Testis (tissue), 2 donors: ENCODE data around the gene WDR11.

Source experiments
- POLR2A ChIP-seq: fragments of 450-650 bp; IDR thresholded peaks from one replicate; pipeline ENCODE4 v1.6.1; 2017; ENCODE audit warnings: antibody characterized with exemption, mild to moderate bottlenecking, moderate library complexity
- TF ChIP-seq, protein P1 (sequence below), 3 experiments: fragments of 450-650 bp in 2 of 3; fragments of 200-600 bp in 1 of 3; sonication (generic) in 1 of 3; IDR thresholded peaks; one replicate each; pipeline ENCODE4 v1.5.1; 2016 to 2019; ENCODE audit warnings: antibody characterized with exemption in 3 of 3, mild to moderate bottlenecking in 2 of 3, moderate library complexity in 1 of 3

DNA sequence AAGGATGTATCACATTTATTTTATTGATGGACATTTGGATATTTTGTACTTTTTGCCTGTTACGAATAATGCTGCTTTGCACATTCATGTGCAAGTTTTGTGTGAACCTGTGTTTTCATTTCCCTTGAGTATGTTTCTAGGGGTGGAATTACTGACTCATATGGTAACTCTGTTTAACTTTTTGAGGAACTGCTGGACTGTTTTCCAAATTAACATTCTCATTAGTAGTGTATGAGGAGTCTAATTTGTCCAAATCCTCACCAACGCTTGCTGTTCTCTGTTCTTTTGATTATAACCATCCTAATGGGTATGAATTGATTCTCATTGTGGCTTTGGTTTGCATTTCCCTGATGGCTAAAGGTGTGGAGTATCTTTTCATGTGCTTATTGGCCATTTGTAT lies 3.2 kb downstream of the WDR11 start:
- TF ChIP-seq, protein P1, sequence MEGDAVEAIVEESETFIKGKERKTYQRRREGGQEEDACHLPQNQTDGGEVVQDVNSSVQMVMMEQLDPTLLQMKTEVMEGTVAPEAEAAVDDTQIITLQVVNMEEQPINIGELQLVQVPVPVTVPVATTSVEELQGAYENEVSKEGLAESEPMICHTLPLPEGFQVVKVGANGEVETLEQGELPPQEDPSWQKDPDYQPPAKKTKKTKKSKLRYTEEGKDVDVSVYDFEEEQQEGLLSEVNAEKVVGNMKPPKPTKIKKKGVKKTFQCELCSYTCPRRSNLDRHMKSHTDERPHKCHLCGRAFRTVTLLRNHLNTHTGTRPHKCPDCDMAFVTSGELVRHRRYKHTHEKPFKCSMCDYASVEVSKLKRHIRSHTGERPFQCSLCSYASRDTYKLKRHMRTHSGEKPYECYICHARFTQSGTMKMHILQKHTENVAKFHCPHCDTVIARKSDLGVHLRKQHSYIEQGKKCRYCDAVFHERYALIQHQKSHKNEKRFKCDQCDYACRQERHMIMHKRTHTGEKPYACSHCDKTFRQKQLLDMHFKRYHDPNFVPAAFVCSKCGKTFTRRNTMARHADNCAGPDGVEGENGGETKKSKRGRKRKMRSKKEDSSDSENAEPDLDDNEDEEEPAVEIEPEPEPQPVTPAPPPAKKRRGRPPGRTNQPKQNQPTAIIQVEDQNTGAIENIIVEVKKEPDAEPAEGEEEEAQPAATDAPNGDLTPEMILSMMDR (IDR thresholded peaks at IDR 0.05), result no peak
- TF ChIP-seq POLR2A, result no peak
